HG03342 (cell line): ENCODE measurements around the gene DICER1.

ENCODE experiments used
- ATAC-seq: cut with Tn5 transposase; IDR thresholded peaks from one replicate; pipeline ENCODE4 v1.9.1; 2021; ENCODE audit warnings: mild to moderate bottlenecking, moderate library complexity; ENCODE audit not compliant: unreplicated experiment

DICER1 gene

DNA sequence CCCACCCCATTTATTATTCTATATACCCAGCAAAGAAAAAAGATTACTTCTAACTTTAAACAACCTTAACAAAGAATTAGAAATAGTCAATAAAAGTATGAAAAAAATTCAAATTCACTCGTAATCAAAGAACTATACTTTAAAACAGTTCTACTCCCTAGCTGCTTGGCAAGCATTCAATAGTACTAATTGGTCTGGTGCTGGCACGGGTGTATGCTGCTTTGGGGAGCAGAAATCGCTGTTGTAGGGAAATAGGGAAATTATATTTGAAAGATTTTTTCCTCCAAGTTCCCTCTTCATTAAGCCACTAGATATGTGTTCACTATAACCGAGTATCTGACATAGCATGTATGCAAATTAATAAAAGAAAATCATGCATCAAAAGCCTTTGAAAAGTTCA lies 65.7 kb downstream of the DICER1 start:
- ATAC-seq: no peak

DNA sequence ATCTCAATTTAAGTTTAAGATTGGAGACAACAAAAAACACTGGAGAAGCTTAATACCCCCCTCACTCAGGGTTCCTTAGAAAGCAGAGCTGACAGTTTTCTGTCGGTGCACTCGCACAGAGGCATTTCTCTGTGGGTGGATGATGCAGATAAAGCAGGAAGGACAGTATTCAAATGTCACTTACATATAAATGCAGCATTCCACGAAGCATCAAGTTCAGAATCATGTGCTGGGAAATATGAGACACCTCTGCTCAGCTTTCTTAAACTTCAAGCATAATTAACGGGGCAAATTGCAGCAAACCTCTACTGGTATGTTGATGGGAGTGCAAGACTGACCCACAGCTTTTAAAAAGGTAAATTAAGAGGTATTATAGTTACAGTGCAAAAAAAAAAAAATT lies 68.7 kb downstream of the DICER1 start:
- ATAC-seq: no peak

DNA sequence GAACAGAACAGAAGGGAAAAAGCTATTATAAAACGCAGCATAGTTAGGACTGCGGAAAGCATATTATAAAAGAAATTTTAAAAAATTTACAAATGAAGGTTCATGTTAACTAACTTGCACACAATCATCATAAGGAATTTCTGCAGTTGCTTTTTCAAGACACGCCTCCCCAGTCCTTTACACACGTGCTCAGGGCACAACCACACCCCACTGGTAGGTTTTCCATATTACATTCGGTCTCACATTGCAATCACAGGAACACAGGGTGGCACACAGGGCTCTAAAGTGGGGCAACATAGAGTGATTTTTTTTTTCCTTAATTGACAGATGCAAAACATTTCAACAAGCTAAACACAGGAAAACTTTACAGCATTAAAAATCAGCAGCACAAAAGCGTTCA lies 69.7 kb downstream of the DICER1 start:
- no peak for ATAC-seq

DNA sequence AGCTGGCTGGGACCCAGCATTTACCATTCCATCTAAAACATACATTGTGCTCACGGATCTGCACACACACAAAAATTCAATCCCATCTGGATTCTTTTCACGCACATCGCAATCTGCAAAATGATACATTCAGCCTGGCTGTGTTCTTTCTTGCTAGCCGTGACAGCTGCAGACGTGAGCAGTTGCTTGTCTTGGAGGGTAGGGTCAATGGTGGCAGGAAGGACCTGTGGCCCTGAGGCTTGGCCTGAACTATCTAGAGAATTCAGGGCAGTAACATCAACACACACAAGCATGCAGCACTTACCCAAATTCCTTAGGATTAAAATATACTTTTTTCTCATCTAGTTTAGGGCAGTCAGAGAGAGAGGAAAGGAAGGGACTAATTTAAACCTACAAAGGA lies 72.0 kb downstream of the DICER1 start:
- ATAC-seq: no peak

DNA sequence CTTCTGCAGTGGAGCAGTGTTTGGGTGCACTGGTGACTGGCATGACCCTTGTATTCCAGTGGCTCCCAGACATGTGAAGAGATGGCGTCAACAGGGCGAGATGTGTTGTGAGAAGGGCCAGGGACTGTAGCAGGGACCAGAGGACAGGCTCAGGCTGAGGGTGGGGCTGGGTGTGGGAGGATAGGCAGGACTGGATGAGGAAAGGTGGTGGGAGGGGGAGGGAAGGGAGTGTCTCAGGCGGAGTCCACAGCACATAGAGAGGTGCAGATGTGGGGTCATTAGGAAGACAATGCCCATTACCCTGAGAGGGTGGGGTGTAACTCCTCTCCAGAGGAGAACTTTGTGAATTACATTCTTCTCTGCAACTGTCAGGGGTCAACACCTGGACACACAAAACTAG lies 78.5 kb downstream of the DICER1 start:
- ATAC-seq: no peak

DNA sequence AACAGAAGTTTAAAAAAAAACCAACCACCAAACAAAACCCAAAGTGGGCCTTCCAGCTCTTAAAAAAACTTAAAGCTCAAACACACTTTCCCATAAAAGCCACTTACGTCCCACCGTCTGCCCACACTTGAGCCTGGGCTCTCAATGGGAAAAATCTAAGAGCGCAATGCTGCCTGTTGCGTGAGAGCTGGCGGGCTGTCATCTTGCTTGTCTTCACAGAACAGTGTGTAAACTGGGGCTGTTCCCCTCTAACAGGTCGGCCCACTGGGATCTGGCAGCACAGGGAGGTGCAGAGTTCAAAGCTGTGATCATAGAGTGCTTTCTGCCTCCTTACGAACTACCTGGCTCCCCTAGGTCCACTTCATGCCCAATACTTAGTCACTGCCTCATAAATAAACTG lies 80.0 kb downstream of the DICER1 start:
- no peak for ATAC-seq

DNA sequence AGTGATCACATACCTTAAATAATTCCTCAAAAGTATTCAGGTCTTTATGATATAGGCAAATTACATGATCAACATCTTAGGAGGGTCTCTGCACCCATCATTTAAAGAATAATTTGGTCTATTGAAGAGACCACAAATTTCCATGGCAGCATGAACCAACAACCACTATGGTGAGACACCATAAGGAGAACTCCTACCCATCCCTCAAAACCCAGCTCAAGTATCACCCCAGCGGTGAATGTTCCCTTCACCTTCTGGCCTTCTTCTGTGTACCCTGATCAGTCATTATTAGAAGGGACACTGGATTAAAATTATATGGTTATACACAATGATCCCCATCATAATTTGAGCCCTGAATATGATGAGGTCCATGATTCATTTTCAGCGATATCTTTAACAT lies 81.5 kb downstream of the DICER1 start:
- ATAC-seq: no peak

DNA sequence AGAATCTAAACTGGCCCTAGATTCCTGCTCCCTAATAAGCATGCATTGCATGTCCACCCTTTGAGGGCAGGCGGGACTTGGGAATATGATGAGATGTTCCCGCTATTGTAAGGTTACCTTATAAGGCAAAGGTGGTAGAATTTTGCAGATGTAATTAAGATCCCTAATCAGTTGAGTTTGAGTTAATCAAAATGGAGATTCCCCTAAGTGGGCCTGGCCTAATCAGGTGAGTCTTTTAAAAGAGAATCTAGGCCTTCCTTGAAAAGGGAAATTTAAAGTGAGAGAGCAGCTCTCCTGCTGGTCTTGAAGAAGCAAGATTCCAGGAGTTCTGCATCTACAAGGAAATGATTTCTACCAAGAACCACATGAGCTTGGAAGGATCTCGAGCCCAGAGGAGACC lies 83.4 kb downstream of the DICER1 start:
- no peak for ATAC-seq

DNA sequence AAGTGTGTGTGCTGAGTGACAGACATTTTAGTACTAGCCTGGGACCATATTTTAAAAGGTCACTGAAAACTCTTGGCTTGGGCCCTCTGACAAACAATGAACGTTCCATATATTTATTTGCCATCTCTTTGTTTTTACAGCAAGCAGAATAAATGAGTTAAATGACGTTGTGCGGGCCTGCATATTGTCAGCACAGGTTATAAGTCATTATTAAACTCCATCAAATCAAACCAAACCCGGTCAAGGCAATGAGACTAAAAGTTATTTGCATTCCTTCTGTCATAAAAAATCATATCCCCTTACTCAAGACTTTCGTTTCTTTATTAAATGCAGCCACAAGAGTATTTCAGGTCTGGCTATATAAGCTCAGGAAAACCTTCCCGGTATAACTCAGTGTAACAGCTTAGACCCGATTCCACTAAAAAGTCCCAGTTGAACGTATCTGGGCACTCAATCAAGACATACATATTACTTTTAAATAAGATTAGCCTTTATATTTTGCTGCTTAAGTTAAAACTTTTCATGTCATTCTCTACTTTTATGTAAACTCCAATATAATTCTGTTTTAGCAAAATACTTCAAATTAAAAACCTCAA lies 84.9 kb downstream of the DICER1 start:
- ATAC-seq: no peak

DNA sequence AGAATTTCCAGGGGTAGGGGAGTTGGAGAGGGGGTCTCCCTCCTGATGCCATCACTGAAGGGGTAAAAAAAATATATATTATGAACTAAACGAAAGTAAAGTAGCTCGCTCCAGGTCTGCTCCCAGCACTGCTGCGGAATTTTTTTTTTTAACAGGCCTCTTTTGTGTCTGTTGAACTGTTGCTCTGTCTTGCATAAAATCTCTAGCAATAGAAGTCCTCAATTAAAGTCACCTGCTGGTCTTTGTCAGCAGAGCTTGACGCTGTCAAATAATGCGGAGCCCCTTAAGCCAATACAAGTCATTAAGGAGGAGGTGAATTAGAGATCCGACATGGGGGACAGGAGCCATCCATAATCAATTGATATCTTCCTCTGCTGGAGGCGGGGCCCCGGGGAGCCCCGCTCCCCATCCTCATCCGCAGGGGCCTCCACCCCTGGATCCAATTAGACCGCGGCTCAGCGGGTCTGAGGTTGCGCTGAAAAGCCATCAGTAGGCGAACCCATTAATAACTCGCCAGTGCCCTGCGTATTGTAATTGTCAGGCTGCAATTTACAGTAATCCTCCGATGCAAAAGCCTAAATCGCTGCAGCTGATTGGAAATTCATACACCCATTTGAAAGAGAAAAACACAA lies 85.6 kb downstream of the DICER1 start:
- ATAC-seq: no peak

DNA sequence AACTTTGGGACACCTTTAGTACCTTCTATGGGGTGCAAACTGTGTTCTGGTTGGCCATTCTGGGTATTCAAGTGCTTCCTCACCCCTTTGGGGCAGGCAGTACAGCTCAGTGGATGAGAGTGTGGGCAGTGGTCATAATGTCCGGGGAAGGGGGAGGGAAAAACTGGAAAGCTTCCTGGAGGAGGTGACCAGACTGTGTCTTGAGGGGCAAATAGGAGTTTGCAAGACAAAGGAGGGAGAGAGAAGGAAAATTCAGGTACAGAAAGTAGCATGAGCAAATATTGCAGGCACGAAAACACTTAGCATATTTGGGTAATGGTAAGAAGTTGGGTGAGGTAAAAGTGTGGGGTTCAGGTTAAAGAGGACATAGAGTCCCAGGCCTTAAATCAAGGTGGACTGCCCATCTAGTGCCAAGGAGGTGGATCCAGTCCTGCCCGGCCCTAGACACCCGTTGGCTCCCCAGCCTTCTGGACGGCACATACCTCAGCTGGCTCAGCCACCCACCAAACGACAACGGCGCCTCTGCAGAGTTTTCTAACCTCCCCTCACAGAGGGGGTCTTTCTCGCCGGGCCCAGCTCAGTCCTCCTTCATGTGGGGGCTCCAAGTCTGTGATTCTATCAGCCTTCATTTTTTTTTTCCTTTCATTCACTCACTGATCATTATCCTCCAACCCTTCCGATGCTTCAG lies 86.4 kb downstream of the DICER1 start:
- no peak for ATAC-seq

DNA sequence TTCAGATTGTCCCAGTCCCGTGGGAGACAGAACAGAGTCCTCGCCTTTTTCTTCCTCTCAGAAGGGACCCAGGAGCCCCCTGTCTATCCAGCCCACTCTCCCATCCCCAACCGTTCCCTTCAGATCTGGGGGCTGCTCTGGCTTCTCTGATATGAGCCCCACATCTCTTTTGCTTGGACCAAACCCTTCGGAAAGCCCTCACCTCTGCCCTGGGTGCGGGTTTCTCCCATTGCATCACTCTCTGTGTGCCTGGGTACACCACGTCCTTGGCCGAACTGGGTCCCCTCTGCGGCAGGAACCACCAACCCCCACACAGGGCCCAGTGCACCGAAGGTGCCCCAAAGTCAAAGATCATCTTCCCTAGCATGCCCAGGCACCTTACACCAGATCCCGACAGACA lies 87.8 kb downstream of the DICER1 start:
- no peak for ATAC-seq

DNA sequence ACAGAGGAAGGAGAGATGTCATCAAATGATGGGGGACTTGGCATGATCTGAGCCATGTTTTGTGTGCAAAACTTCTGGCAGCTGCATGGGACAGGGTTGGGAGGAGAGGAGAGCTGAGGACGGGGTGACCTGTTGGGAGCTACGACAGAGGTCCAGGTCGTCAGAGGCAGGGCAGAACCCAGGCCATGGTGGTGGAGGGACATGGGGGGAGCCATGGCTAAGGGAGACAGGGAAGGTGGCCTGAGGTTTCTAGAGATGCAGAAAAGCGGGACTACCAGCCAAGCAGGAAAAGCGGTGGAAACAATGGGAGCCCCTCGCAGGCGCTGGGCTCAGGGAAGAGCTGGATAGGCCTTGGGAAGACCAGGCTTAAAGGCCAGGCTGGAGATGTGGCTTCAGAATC lies 88.3 kb downstream of the DICER1 start:
- ATAC-seq: no peak

DNA sequence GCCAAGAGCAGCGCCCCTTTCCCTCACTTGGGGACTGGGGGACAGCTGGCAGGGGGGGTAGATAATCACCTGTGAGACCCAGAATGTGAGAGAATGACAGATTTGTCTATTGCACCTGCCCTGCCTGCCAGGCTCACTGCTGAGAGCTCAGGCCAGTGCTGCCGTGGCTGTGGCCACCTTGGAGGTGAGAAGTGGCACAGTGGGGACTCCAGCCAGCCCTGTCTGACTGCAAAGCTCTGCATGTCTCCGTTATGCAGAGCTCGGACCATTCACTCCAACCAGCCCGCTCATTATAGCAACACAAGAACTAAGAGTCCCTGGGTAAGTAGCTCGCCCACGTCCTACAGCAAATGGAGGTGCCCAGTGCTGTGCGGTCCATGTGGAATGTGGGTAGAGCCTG lies 88.8 kb downstream of the DICER1 start:
- ATAC-seq: no peak

DNA sequence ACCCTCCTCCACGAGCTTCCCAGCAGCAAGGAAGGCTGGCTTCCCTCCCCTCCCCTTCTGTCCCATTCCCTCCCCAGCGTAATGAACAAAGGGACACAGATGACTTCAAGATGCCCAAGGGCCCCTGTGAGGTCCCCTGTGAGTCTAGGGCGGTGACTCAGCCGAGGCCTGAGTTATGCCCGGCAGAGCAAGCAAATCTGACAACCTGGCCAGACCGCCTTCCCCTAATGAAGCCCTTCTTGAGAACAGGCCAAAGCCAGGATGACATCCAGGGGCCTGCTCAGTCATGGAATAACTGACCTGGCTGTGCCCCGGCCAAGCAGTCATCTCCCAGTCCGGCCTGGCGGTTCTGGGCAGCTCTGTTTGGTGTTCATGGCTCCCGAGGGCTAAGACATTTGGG lies 89.2 kb downstream of the DICER1 start:
- no peak for ATAC-seq

DNA sequence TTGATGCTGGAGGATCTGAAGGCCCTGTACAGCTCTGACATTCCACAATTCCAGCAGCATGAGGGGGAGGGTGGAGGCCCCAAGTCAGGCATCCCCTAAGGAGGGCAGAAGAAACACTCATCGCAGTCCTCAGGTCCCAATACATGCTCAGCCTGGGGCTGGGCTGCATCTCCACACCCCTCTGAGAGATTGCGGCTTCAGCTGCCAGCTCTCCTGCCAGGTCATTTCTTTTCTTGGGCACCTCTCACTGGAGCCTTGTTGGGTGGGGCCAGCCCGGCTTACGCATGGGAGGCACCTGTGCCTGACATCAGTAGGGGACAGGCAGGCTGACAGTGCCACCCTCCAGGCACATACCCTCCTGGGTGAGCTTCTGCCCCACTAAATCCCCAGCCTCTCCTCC lies 89.8 kb downstream of the DICER1 start:
- ATAC-seq: no peak

DNA sequence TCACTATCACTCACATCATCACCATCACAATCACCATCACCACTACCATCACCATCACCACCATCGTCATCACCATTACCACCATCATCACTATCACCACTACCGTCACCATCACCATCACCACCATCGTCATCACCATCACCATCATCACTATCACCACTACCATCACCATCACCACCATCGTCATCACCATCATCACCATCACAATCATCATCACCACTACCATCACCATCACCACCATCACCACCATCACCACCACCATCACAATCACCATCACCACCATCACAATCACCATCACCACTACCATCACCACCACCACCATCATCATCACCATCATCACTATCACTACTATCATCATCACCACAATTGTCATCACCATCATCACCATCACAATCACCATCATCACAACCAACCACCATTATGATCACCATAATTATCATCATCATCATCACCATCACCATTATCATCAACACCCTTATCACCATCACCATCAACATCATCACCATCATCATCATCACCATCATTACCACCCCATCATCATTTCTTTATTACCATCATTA lies 90.8 kb downstream of the DICER1 start:
- ATAC-seq: no peak

DNA sequence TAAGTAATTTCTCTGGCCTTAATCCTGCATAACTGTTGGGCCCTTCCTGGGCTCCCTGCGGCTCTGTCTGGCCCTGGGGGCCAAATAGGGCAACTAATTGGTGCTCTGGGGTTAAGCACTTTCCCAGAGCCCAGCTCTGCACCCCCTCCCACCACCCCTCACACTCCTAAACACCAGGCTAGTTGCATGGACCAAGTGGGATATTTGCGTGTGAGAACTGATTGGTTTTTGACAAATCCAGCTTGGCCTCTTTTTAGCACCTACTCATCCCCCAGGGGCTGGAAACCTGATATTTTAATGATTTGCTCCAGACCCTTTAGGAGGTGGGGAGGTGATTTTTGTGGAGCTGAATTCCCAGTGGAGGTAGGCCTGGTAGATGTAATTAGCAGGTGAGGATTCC lies 91.9 kb downstream of the DICER1 start:
- ATAC-seq: no peak

DNA sequence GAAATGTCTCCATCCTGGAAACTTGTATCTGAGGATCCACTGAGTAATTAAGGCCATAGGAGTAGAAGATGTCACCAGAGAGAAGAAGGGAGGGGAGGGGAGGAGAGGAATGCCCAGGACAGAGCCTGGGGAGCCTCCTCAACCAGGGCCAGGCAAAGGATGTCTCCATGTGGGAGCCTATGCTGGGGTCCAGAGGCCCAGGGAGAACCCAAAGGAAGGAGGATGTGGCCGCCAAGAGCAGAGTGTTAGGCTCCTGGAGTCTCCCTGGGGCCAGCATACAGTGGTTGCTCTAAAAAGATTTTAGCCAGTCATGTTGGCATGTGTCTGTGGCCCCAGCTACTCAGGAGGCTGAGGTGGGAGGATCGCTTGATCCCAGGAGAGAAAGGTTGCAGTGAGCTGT lies 92.6 kb downstream of the DICER1 start:
- no peak for ATAC-seq

DNA sequence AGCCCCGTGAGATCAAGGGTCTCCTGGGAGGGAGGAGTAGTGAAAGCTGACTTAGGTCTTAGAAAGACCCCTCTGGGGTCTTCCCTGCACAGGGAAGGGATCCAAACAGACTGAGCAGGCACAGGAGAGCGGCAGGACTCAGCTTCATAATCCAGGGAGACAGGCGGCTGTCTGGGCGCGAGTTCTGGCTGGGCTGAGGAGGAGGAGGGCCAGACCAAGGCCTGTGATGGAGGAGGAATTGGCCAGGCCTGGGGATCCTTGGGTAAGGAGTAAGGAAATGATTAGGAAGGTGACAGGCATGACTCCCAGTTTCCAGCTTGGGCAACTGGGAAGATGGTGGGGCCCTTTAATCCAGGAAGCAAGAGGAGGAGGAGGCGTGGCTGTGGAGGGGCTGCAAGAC lies 93.1 kb downstream of the DICER1 start:
- no peak for ATAC-seq

DNA sequence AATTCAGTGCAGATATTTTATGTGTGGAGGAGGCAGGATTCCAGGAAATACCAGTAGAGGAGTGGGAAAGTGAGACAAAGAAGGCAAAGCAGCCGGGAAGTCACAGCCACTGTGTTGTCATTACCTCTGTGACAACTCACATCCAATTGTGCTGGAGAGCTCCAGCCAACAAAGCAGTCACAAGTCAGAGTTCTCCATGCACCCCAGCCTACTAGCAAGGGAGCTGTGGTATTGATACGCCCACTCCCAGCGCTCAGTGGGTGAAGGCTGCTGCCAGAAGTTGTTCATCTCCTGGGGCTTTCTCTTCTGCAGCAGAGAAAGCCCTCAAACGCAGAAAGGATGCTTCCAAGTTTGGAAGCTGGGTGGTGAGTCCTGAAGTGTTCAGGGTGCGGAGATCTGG lies 93.9 kb downstream of the DICER1 start:
- no peak for ATAC-seq

DNA sequence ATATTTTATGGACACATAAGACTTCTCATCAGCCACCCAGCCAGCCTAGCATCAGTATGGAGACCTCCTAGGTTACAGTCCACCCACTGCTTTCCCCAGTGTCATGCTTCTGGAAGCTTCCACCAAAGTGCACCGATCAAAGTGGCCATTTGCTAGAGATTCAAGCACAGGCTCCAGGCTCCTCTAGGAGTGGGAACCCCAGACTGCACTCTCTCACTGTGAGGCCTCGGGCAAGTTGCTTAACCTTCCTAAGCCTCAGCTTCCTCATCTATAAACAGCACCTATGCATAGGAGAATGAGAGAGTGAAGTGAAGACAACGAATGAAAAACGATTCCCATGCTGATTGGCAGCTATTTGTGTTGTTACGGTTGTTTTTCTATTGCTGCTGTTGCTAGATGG lies 94.4 kb downstream of the DICER1 start:
- no peak for ATAC-seq
